ENCODE results near the gene SAPCD1. TPM values are rescaled to one million over a fixed set of nuclear protein-coding genes. Genes with fewer than 3 reads are reported as not detected.

SAPCD1 gene
- total RNA-seq, 1 experiment from 2014 or later, result 13.0 TPM

DNA sequence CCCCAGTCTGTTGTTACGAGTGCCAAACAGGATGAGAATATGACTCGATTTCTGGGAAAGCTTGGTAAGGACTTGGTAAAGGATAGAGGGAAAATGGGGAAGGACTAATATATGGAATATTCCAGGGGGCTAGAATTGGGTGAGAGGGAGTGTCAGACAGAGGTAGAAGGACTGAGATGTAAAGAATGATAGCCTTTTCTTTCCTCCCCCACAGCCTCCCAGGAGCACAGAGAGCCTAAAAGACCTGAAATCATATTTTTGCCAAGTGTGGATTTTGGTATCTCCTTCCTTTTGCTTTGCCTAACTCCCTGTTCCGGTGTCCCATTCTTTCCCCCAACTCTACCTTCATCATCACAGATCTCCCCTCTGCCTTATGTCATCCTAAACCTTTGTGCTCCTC lies 19.6 kb upstream of the SAPCD1 start:
- DNase-seq (ENCODE audit: low spot score), result no peak
- in situ Hi-C loops (cut with HindIII; ENCODE audit: low sequenced_read_pairs), result no loop called here

DNA sequence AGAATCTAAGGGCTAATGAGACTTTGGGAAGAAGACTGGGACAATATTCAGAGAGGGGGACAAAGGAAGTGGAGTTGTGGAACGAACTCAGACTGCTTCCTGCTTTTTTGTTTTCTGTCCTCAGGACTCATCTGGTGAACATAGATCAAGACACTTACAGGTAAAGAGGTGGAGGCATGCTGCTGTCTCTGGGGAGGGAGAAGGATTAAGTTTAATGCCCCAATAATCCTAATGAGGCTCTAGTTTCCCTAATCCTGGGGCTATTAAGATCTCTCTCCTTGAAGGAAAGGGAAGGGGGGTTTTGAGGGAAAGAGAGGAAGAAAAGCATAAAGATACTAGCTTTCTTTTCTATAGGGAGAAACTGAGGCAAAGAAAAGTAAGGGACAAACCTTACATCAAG lies 18.0 kb upstream of the SAPCD1 start:
- in situ Hi-C loops (cut with HindIII; ENCODE audit: low sequenced_read_pairs), result no loop called here
- no peak for DNase-seq (ENCODE audit: low spot score)

DNA sequence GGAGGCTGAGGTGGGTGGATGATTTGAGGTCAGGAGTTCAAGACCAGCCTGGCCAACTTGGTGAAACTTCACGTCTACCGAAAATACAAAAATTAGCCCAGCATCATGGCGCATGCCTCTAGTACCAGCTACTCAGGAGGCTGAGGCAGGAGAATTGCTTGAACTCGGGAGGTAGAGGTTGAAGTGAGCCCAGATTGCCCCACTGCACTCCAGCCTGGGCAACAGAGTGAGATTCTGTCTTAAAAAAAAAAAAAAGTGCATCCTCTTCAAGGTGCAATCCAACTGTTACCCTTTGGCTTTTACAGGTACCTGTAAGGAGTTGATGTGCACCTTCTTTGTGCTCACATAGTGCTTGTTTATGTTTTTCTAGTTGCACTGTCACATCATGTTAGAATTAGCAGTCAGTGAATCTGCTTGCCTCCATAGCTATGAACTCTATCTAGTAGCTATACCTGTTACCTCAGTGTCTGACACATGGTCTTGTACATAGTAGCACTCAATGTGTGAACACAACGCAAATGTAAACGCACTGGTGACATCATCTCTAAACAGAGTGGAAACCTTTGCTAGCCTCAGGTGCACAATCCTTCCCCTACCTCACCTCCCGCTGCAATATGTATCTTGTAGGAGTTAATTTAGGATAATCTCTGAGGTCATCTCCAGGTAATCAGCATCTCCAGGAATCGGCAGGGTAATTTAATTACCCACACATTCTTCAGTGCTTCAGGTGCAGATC lies 13.0 kb upstream of the SAPCD1 start:
- in situ Hi-C loops (cut with HindIII; ENCODE audit: low sequenced_read_pairs), result no loop called here
- no peak for DNase-seq (ENCODE audit: low spot score)

DNA sequence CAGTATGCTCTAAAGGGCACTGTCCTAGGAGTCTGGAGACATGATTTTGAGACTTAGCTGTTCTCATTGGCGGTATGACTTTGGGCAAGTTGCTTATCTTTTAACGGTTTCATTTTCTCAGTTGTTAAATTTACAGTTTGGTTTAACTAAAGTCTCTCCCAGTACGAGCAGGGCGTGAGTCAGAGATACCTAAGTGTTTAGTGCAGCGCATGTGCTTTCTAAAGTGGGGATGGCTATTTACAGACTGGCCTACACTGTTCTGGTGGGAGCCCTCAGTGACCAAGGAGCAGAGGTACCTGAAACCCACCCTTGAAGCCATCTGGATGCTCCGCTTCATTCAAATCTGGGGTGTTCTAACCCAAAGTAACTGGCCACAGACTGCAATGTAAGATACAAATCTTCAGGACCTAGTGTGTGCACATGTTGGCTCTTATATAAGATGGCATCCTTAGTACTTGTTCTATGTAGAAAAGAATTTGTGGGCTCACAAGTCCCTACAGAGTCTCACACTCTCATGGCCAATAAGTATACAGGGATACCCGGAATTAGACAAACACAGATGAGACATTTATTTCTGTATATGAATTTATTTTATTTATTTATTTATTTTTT lies 11.9 kb upstream of the SAPCD1 start:
- in situ Hi-C loops (cut with HindIII; ENCODE audit: low sequenced_read_pairs), result no loop called here
- DNase-seq (ENCODE audit: low spot score), result no peak

DNA sequence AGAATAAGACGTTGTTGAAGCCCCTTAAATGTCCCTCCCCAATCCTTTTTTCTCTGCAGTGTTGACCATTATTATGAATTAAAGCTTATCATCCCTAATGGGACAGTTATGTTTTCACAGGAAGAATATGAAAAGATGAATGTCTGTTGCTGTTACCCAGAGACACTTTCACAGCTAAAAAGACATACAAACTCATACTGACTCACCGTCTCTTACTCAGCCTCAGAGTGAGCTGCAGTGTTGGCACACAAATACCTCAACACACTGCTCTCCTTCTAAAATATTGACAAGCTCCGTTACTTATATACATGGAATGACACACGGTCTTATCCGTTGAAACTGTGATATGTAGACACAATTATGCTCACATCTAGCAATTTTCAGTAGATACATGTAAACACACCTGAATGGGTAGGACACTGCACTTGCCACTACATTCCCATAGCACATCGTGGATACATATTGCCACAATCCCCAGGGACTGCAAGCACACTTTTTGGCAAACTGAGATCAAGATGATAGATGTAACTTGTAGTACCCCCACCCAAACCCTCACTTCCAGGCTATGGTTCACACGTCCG lies 9.6 kb upstream of the SAPCD1 start:
- in situ Hi-C loops (cut with HindIII; ENCODE audit: low sequenced_read_pairs), result no loop called here
- no peak for DNase-seq (ENCODE audit: low spot score)

DNA sequence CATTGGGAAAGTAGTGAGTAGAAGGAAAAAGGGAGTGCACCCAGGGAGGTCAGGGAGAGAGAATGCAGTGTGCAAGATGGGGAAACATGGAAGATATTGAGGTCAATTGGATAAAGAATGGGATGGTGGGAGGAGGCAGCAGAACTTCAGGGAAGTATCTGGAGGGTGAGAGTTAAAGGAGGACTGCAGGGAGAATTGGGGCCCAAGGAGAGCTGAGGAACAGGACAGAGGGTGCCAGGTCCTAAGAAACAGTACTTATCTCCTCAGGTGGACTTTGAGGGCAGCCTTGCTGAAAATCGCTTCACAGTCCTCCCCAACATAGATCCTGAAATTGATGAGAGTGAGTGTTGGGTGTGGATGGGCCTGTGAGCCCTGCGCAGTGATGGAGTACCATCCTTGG lies 4.2 kb upstream of the SAPCD1 start:
- no peak for DNase-seq (ENCODE audit: low spot score)
- in situ Hi-C loops (cut with HindIII; ENCODE audit: low sequenced_read_pairs), result no loop called here

DNA sequence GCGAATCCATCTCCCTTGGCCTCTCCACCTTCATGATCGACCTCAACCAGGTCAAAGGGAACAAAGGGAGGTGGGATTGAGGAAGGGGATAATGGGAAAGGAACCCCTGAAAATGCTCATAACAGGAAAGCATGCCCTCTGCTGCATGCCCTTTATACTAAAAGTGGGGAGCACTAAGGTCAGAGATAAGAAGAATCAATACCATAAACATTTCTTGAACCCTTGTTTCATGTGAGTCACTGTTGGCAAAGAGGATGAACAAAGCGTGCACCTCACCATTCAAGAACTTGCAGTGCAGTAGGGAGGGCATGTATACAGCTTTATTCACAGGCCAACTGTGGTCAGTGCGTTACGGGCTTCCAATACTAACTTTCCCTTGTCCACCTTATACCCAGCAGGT lies 1.7 kb upstream of the SAPCD1 start:
- in situ Hi-C loops (cut with HindIII; ENCODE audit: low sequenced_read_pairs), result no loop called here
- no peak for DNase-seq (ENCODE audit: low spot score)

DNA sequence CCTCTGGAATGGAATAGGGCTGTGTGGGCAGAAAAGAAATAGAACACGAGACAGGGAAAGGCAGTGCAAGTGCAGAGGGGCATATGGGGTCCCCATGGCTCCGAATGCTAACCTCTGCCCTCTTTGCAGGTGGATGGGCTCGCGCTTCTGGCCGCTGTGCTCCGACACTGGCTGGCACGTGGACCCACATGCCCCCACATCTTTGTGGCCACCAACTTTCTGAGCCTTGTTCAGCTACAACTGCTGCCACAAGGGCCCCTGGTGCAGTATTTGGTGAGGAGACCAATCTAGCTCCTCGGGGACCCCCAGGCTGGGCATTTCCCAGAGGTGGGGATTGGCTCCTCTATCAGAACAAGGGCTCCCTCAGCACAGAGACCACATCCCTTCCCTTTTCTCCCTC lies 1.1 kb upstream of the SAPCD1 start:
- DNase-seq (ENCODE audit: low spot score), result no peak
- in situ Hi-C loops (cut with HindIII; ENCODE audit: low sequenced_read_pairs), result no loop called here

DNA sequence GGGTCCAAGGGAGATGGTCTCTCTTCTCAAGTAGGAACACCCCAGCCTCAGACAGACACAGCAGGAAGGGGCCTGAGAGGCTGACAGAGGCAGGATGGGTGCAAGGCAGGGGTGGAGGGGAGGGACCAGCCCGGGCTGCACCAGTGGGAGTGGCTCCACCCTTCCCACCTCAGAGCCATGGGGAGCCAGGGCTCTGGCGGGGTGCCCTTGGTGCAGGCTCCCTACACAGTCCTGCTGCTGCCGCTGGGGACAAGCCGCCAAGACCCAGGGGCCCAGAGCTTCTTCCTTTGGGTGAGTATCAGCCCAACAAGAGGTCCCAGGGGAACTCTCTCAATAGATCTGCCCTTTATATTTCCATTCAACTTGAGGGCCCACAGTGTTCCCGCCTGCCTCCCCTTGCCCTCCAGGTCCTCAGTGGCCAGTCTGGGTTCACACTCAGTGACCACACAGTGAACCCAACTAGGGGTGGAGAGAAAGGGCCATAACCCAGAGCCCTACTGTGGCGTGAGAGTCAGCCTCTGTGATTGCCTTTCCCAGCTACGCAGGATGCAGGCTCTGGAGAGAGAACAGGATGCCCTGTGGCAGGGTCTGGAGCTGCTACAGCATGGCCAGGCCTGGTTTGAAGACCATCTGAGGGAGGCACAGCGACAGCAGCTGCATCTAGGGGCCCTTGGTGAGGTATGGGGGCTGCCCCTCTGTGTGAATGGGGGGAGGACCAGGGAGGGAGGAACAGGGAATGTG lies 592 bp downstream of the SAPCD1 start:
- in situ Hi-C loops (cut with HindIII; ENCODE audit: low sequenced_read_pairs), result no loop called here
- no peak for DNase-seq (ENCODE audit: low spot score)

DNA sequence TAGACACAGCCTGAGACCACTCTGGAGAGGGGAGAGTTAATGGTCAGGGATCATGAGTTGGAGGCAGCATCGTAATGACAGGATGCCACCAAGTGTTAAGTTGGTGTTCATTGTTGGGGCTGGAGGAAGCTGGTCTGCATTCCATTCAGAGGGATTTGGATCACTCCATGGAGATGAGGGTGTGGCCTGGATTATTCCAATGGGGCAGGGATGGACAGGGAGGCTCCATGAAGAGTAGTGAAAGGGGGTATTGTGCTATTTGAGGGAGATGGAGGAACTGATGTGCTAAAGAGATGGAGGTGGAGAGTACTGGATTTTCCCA lies 1.1 kb downstream of the SAPCD1 start:
- peak; percentile 53 for DNase-seq (ENCODE audit: low spot score)
- in situ Hi-C loops (cut with HindIII; ENCODE audit: low sequenced_read_pairs), result no loop called here

DNA sequence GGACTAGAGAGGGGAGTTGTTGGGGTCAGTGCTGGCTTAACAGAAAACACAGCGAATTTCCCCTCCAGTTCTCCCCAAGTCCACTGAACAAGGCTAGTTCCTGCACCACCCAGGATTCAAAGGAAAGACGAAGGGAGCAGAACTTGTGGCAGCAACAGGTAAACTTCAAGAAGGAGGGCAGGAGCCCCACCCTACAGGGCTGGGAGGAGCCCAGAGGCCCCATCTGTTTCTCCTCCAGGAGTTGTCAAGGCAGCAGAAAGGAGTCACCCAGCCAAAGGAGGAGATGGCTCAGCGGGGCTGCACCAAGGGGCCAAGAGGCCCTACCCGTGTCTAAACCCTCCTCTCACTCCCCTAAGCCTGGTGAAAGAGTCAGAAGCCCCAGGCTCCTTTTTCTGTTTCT lies 1.7 kb downstream of the SAPCD1 start:
- in situ Hi-C loops (cut with HindIII; ENCODE audit: low sequenced_read_pairs), result no loop called here
- no peak for DNase-seq (ENCODE audit: low spot score)

DNA sequence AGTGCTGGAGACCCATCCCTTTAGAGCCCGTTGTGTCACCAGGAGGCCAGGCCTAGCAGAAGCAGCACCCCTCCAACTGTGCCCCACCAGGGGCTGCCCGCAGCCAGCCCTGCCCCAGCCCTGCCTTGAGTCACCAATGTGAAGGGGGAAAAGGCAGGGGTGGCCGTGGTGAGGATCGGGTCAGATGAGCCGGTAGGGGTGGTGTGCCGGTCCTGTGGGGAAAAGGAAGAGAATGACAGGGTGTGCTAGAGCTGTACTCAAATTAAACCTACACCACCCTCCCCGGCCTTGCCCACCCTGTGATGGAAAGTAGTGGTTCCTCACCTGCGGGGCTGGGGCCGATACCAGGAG lies 3.1 kb downstream of the SAPCD1 start:
- DNase-seq (ENCODE audit: low spot score), result no peak
- in situ Hi-C loops (cut with HindIII; ENCODE audit: low sequenced_read_pairs), result no loop called here

DNA sequence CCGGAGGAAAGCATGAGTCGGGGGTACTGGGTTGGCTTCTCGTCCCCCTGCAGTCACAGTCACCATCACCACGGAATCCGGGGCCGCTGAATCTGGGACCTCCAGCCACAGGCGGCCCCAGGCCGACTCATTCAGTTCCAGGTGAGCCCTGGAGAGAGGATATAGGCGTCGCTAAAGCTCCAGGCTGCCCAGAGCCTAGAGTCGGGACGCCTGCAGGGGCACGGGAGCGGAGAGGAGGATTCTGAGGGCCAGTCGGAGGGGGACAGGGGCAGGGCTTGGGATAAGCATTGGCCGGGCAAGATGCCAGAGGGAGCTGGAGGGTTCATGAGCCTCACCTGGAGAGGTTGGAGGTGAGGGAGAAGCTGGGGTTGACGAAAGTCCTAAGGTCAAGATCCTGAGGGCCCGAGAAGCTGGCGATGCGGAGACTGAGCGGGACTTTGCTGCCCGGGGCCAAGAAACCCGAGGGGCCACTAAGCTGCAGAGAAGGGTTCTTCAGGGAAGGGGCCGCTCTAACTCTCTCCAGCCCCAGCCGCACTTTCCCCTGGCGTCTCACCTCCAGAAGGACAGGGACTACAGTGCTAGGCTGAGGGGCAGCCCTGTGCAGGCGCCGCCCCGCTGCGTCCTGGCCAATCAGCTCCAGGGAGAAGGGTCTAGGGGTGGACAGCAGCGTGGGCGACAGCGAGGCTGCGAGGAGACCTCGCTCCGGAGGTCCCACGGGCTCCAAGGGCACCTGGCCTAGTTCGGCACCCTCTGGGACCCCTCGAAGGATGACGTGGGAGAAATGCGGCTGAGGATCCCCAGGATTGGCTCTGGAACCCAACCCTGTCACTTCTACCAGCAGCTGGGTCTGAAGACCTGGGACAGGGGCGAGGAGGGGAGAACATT lies 3.7 kb downstream of the SAPCD1 start:
- in situ Hi-C loops (cut with HindIII; ENCODE audit: low sequenced_read_pairs), result no loop called here
- DNase-seq (ENCODE audit: low spot score), result no peak

DNA sequence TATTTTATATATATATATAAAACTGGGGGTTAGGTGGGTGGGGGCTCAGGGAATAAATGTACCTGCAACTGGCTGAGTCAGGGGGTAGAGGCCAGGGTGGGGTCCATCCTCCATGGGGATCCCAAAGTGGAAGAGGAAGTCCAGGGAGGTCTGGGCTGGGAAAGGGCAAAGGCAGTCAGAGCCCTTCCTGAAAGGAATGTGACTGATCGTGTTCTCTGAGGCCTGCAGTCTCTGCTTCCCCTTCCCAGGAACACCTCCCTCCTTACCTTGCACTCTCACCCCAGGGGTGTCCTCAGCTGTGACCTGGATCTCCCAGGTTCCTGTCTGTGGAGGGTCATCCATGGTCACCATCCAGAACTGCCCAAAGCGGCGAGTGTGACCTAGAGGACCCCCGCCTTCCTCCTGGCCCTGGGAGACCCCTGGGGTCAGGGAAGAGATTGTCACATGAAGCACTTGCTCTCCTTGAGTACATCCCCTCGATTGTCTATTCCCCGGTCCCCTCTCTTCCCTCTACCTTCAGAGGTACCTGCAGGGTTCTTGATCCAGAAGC lies 4.7 kb downstream of the SAPCD1 start:
- no peak for DNase-seq (ENCODE audit: low spot score)
- in situ Hi-C loops (cut with HindIII; ENCODE audit: low sequenced_read_pairs), result no loop called here

DNA sequence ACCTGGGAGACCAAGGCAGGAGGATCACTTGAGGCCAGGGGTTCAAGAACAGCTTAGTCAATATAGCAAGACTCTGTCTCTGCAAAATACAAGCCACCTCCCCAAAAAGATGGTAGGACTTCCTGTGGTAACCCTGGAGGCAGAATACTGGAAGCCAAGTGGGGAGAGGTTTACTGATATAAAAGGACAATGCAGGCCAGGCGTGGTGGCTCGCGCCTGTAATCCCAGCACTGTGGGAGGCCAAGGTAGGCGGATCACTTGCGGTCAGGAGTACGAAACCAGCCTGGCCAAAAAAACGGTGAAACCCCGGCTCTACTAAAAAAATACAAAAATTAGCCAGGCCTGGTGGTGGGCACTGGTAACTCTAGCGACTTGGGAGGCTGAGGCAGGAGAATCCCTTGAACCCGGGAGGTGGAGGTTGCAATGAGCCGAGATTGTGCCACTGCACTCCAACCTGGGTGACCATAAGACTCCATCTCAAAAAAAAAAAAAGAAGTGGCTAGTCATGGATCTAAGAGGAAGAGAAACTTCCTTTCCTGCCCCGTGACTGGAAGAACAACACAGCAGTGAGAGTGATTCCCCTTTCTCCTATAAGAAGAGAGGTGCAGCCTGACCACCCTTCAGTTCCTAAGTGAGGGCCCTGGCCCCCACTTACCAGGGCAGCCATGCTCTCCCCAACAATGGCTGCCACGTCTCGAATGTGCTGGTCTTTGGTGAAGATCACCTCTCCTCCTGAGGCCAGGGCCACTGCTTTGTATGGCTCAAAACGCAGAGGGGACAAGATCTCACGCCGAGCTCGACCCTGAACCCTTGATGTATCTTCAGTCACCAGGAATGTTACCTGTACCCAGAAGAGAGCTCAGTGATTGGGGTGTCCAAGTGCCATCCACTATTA lies 6.2 kb downstream of the SAPCD1 start:
- in situ Hi-C loops (cut with HindIII; ENCODE audit: low sequenced_read_pairs), result no loop called here
- DNase-seq (ENCODE audit: low spot score), result no peak

DNA sequence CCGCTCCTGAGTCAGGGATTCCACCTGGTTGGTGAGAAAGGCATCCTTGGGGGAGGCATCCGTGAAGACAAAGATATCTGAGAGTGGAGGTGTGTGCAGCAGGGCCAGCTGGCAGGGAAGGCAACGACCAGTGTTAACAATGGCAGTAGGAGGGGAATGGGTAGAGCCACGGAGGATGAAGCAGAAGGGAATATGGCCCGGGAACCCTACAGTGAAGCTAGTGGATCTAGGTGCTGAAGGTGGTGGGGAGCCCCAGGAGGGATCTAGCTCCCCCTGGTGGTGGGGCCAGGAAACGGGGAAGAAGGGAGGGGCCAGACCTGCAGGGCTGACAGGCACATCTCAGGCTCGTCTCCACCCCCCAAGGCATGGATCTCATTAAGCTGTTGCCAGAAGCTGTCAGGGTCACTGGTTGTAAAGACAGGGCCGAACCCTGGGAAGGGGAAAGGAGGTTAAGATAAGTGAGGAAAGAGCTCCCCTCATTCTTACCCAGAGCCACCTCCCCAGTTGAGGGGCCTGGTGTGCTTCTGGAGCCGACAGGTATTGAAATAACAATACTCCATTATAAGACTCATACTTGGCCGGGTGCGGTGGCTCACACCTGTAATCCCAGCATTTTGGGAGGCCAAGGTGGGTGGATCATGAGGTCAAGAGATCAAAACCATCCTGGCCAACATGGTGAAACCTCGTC lies 7.4 kb downstream of the SAPCD1 start:
- in situ Hi-C loops (cut with HindIII; ENCODE audit: low sequenced_read_pairs), result no loop called here
- peak; percentile 29 for DNase-seq (ENCODE audit: low spot score)

DNA sequence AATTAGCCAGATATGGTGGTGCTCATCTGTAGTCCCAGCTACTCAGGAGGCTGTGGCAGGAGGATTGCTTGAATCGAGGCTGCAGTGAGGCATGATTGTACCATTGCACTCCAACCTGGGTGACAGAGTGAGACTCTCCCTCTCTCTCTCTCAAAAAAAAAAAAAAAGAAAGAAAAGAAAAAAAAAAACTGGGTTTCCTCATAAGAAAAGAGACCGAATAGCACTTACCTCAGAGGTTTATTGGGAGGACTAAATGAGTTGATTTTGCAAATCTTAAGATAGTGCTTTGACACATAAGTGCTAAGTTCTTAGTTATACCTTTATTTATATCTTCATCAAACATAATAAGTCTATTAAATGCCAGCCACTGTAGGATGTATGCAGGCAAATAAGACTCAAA lies 8.4 kb downstream of the SAPCD1 start:
- no peak for DNase-seq (ENCODE audit: low spot score)
- in situ Hi-C loops (cut with HindIII; ENCODE audit: low sequenced_read_pairs), result no loop called here

DNA sequence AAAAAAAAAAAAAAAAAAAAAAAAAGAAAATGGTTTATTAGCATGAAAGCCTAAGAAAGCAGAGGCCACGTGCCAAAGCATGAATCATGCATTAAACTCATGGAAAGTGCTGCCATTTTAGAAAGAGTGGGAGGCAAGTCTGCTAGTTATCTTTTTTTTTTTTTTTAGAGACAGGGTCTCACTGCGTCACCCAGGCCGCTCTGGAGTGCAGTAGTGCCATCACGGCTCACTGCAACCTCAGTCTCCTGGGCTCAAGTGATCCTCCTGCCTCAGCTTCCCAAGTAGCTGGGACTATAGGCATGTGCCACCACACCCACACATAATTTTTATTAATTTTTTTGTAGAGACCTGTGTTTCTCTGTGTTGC lies 9.5 kb downstream of the SAPCD1 start:
- DNase-seq (ENCODE audit: low spot score), result no peak
- in situ Hi-C loops (cut with HindIII; ENCODE audit: low sequenced_read_pairs), result no loop called here
